ENCODE measurements around the gene SGCE.

The SGCE gene

DNA sequence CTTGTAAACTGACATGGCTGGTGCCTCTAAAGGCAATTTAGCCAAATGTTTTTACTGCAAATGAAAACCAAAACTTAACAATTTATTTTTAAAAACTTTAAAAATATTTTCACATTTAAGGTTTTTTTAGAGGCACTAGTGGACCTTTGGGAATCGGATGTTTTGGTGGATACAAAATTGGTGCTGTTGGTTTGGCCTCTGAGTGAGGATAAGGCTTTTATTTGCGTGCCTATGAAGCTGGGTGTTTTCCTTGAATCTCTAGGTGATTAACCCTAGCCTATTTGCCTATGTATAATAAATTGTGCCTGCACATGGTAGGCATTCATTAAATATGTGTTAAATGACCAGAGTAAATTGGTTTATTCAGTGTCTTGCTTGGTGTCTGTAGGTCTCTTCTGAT, 2.9 kb upstream of the SGCE start:
- FAIRE-seq, result no peak

DNA sequence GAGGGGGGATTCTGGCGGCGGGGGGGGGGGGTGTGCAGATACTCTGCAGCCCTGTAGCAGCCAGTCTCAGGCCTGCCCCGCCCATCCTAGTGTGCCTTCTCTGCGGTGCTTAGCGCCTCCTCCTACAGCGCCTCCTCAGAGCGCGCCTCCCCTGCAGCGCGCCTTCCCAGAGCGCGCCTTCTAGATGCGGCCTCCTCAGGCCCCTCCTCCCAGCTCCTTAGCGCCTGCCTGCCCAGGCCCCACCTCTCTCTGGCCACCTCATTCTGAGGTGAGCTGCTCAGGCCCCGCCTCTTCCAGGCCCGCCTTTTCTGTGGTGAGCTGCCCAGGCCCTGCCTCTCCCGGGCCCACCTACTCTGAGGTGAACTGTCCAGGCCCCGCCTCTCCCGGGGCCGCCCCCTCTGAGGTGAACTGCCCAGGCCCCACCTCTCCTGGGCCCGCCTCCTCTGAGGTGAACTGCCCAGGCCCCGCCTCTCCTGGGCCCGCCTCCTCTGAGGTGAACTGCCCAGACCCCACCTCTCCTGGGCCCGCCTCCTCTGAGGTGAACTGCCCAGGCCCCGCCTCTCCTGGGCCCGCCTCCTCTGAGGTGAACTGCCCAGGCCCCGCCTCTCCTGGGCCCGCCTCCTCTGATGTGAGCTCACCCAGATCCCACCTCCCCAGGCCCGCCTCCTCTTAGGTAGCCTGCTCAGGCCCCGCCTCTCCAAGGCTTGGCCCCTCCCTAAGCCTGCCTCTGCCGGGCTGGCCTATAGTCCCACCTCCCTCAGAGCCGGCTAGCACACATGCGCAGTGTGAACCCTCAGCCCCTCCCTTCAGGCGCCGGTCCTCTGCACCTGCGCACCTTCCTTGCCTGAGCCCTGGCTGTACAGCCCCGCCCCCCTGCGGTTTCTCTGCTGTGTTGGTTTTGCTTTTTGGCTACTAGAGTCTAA, 2.1 kb upstream of the SGCE start:
- FAIRE-seq, result peak; percentile 47

DNA sequence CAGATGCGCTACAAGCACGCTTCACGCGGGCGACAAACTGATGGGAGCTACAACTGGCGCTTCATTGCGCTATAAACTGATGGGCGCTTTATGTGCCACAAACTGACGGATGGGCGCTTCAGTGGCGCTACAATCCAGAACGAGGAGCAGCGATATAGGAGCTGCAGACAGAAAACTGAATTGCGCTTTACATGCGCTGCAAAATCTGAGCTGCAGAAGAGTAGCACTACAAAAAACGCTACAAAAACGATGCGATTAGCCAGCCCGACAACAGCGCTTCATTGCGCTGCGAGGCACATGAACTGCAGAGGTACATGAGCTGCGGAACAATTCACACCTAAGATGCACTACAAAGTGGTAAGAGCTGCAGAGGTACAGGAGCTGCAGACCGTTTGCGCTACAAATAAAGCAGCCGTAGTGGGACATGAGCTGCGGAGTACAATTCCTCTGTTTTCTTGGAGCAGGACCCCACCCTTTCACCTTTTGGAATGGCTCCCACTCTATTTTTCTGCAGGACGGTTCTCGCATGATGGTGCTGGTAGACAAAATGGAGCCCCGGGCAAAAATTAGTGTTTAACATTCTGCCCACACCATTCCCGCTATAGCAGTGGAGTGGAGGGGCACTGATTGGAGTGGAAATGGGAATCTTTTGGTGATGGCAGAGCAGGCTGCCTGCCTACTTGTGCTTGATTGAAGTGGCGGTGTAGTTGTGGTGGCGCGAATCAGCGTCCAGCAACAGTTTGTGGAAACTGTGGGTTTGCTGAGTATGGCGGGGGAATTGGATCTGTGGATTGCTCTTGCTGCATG, 1.2 kb upstream of the SGCE start:
- FAIRE-seq, result no peak

DNA sequence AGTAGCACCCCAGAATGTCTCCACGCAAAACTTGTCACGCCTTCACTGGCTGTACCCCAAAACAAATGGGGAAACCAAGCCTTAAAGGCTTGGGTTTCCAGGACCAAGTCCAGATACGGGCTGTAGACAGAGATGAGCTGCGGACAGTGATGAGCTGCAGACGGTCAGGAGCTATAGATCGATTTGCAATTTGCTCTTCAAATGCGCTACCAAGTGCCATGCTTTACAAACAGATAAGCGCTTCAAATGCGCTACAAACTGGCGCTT, 658 bp upstream of the SGCE start:
- FAIRE-seq, result no peak

DNA sequence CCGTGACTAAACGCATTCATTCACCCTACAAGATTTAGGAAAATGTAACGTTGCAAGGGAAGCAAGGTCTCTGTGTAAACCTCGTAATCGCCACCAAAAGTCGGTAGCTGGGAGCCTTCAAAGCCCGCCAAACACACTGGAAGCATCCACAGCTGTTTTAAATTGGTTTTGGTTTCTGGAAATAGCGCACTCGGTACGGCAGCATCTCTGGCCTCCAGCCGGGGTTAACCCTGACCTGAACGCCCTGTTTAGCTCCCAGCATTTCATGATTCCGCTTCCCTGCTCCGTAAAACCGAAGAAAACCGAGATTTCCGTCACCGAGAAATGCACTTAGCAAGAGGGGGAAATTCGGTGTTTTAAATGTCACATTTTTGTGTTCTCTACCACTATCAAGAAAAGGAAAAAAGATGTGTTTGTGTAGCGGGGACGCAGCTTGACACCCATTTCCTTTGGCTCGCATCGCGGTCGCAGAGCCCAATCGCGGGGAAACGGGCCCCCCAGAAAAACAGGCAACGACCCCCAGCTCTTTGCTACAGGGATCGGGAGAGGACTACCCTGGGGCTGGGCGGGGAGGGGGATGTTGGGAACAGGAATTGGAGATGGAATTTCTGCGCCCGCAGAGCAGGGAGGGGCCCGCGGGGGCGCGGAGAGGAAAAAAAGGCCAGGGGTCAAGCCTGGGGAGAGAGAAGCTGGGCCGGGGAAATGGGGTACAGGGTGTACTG, 646 bp downstream of the SGCE start:
- no peak for FAIRE-seq

DNA sequence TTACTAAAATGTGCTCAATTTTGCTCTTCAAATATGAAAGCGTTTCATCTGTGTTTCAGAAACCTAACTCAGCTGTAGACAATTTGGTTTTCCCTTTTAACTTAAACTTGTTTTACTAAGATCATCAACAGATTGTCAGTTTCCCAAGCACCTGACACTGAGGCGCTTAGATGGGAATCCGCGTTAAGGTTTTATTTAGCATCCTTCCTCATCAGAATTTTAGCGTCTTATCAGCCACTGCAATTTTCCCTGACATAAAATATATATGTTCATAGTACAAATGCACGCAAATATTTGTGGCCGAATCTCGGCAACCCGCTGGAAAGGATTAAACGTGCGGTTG, 1.2 kb downstream of the SGCE start:
- no peak for FAIRE-seq

DNA sequence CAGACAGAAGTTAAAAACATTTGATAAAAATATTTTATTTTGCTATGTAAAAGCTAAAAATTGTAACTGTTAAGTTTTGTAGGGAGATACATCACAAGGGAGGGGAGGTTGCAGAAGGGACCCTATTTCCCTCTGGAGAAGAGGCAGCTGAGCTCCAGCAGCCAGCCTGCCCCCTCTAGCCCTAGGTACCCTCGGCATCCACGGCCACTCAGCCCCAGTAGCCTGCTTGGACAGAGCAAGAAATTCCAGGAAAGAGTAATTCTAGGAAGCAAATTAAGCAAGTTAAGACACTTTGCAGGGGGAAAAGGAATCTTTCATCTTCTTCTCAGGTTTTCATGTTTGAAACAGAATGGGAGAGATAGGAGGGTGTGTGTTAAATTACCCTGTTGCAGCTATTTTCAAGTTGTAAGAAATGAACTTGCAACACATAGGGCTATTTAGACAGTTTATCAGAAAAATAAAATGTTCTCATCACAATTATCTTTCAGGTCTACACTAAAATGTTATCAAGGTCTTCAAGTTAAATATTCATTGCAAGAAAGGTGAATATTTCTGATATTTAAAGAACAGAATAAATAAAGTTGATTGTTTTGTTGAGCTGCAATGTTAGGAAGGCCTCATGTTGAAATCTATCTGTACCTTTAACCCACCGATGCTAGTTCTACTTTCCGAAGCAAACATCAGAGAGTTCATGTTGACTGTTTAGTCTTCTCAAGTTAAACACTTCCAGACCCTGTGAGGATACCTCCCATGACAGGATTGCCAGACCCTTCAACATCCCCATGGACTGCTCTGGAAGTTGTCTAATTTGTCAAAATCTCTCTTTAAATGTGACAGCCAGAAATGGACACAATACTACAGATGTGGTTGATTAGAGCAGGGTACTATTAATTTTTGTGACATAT, 5.5 kb downstream of the SGCE start:
- FAIRE-seq, result no peak

DNA sequence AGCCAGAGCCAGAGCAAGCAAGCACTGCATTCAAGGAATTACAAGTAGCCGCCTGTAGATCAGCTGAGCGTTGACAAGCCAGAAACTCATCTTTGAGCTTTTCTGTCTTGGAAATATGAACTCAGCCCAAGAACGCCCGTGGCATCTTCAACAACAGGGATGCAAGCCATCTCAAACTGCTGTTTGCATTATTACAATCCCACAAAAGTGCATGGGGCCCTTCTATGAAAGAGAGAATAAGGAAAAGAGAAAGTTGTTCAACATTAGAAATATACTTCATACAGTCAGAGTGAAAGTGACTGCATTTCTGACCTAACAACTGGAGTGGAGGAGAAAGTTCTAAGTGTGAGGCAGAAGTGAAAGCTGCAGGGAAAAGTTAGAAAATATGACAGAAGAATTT, 6.5 kb downstream of the SGCE start:
- FAIRE-seq, result no peak

DNA sequence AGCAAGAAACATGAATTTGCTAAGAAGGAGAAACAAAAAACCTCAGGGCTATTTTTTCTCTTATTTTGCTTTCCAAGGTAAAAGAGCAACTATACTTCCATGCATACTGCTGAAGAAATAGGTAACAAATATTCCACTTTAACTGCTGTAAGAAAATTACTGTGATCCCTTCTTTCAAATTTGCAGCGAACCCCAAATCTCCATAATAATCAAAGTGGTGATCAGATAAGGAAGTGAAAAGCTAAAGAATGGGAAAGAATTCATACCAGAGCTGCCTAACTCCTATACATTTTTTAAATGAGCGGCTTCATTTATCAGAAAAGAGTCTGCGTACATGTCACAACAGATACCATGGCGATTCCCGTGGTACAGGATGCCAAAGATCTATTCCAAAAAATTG, 7.2 kb downstream of the SGCE start:
- no peak for FAIRE-seq

DNA sequence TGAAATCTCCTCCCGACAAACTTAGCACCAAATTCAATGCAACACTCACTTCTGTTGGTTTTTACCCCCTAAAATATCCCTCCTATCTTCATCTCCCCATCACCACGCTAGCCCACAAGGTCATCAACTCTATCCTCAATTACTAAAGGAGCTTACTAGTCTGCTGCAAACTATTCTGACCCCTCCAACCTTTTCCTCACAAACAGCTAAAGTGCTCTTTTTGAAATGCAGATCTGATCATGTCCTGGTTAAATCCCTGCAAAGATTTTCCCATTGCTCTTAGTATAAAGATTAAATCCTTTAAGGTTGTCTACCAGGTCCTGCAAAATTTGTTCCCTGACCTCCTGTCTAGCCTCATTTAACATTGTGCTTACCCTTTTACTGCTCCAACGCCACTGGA, 8.6 kb downstream of the SGCE start:
- no peak for FAIRE-seq

DNA sequence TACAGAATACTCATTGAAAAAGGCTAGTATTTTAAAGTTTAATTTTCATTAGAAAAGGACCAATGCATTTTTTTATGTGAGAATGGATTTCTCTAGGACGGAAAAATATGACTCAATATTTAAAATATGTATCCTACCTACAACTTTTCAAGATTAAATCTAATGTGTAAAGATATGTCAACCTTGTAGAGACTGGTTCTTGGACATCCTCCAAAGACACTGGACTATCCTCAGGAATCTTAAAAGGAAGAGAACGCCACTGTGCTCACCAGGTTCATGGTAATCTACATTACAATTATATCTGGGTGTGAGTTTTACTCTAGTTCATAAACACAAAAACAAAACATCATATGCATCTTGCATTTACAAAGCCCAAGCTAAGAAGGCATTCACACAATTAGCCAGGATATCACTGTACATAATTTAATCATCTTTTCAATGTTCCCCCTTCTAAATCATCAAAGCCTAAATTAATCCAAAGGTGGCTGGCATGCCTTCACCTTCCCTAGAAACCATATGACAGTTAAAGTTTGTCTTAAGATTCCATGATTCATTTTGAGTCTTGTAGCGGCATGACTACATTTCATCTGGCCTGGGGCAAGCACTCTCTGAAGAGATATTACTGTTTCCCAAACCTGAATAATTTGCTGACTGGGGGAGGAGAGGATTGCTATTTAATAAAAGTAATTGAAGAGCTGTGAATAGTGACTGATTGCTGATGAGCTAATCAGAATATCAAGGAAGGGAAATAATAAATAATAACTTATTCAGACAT, 12.0 kb downstream of the SGCE start:
- FAIRE-seq, result no peak

DNA sequence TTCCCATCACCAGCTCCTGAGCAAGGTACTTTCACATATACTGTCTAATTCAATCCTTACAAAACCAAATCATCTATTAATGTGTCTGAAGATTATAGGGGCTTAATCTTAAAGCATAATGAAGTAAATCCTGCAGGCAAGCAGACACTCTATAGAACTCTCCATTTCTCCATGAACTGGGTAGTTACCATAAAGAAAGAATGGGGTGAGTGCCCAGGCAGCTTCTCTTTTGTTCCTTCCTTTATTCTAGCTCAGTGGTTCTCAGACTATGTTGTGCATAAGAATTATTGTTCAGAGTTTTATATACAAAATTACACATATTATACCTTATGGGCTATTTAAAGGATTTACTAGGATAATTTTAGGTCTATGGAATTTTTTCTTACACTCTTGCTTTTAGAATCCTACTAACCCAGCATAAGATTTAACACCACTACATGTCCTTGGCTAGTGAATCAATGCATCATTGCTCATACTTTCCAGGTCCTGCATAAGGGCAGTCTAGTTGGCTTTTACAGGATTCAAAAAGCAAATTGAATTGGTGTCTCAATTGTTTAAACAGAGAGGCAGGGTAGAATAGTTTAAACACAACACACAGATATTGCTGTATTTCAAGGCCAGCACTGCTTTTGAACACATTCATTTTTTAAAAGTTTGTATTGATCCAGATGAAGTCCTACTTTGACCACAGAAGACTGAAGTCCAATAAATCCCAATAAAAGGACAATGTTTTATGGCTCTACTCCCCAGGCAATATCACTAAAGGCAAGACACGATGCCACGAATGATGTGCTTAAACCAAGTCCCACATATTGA, 12.9 kb downstream of the SGCE start:
- FAIRE-seq, result no peak

DNA sequence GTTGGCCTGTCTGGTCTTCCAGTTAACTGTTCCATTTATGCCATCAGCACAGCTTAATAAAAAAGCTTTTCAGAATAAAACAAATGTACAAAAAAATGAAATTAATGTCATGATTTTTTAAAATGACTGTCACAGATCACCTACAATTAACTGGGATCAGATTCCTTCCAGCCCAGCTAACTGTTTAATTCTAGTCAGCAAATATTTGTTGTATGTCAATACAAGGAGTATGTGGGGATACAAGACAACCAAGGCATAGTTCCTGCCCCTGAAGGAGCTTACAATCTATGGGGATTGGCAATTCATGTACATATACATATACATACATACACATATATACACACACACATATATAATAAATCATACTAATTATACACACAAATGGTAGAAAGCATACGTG, 16.5 kb downstream of the SGCE start:
- no peak for FAIRE-seq

DNA sequence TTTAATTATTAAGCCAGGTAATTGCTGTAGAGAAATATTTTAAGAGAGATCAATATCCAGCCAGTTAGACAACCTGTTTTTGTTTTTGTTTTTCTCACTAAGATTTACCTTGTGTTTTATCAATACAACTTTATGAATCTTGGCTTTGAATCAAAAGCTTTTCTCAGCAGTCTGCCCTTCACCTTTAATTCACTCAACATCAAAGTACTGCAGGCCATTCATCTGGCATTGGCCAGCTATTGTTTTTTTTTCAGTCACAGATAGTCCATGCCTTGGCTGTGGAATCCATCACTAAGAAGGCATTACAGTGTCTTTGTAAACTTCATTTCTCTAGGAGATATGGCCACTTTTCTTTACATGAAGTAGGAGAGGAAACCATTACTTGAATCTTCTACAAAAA, 20.2 kb downstream of the SGCE start:
- no peak for FAIRE-seq

DNA sequence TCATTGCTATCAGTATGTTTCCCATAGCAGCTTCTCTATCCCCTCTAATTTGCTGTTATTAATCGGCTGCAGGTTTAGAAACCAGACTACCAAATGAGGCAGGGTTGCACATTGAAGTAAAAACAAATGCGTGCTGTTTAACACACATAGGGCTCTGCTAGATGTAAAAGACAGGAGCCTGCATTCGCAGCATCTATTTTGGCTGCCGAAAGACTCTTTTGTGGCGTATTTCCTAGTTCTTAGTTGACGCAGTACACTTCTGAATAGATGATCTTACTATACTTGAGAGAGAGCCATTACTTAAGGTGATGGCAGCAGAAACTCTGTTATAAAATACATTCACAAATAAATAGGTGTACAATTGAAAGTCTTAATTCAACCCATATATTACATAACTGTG, 21.4 kb downstream of the SGCE start:
- FAIRE-seq, result no peak

DNA sequence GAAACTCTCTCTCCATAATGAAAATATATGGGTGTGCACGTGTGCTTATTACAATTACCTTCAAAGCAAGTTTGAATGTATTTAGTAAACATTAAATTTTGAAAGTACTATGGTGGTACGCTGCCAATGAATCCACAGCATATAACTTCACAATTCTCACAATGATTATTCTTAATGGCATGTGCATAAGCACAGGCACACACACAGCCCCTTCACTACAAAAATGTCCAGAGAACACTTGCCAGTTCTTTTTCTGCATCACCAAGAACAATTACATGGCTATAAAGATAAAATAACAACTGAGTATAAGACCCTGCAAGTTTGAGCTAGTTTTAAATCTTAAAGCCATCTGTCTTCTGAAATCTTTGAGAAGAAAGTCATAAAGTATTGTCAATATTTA, 22.2 kb downstream of the SGCE start:
- no peak for FAIRE-seq

DNA sequence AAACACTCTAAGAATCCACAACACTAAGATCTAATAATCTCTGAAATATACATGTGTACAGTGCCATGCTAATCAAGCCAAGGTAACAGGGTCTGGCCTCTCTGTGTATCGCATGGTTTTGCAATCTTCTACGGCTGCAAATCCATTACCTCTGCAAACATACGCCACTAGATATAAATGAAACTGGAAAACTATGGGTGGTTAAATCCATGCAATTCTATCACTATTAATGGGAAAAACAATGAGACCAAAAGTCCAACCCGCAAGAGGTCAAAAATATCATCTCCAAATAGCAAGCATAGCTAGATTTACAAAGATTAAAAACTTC, 23.0 kb downstream of the SGCE start:
- no peak for FAIRE-seq

DNA sequence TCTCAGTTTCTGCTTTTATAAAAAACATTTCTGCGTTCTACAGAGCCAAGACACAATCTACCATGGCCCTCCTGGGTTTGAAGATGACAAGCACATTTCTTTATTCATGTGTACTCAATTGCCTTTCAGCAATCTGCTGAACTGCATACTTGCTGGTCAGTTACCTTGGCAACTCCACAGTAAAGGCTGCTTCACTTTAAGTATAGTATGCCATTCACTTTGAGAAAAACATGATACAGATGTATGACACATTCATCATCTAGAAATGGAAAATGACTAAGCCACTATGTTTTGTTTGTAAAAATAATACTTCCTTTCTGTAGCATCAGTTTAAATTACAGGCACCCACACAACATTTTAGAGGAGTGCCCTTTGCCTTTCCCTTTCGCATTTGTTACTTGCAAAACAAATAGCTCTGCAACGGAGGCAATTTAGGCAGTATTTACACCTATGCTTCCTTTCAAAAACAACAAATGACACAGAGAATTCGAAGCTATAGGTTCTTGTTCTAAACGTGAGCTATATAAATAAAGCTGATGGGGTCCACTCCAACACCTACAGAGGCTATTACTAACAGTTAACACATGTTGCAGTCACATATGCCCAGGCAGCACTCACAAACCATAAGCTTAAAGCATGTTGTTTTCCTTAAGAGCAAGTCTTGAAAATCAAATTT, 23.5 kb downstream of the SGCE start:
- FAIRE-seq, result no peak

DNA sequence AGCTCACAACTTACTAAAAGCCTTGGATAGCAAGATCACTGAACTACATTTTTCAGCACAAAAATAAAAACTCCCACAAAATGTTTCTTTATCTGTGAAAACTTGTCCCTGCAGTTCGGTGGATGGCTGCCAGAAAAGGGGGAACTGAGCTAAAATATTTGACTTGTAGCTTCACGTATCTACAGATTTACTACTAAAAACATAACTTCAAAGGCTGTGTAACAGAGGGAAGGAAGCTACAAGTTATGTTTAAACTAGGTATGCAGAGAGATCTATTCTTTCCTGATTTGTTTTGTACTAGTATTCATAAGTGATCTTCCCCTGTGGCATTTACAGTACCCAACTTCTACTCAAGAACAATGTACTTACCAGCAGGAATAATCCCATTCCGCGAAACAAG, 25.1 kb downstream of the SGCE start:
- no peak for FAIRE-seq

DNA sequence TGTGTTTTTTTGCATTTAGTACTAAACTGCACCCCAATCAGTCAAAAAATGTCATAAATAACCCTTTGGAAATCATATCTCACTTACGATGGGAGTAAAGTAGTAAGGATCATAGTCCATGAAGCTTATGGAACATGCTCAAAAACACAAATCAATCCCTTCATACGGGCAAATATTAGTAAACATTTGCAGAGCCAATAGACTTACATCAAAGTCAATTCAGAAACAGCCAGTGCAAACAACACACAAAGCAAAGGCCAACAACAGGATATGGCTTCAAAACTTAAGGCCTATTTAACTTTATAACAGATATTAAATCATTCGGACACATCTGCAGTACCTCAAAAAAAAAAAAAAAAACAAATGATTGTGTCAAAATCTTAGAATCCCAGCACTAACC, 32.1 kb downstream of the SGCE start:
- FAIRE-seq, result no peak

DNA sequence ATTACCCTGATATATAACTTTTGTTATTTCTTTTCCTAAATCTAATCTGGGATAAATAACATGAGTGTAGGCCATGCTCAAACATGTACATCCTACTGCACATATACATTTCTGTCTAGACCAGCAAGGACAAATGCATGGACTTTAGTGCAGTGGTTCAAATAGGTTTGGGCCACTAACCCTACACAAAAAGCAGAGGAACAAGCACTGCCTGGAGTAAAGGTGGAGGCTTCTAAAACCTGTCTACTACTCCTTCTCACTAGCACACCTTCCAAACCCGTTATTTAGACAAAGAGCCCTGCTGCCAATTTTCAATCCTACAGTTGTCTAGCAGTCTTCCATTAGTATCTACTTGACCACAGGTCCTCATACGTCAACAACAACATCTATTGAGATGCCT, 34.8 kb downstream of the SGCE start:
- FAIRE-seq, result no peak

All from colon (tissue), 2 donors.